Measurements from ENCODE around the gene SCTR.
A peak's percentile ranks its signal among the peaks of the same experiment; 100 is the strongest.
"Not testable (repeated sequence)": the region's sequence is repeated elsewhere in the genome, so short reads cannot be mapped to it uniquely, and the experiment has no call there.

Gene SCTR

DNA sequence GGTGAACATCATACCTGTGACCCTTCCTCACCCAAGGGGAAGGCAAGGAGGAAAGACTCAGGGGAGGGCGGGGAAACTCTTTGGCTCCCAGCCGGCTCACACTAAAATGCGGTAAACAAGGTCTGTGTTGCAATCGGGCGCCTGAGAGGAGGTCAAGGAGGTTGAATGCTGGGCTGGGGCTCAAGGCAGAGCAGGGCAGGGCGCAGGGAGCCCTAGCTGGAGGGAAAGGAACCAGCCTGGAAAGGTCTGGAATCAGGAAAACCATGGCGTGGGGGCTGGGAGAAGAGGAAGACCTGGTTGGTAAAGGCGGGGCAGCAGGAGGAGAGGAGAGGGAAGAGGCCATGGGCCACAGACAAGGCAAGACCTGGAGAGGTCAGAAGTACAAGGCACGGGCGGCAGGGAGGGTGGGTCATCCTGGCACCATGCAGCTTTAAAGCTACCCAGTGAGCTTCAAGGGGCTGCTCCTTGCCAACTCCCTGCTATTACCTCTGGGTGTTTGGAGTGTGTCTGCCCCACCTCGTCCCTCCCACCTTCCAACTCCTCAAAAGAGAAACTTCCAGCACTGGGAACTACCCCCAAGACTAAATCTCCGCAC, 97.4 kb downstream of the SCTR start:
- no peak for DNase-seq

GRCh38 chr2:119426396-119426675, 97.9 kb downstream of the SCTR start:
- DNase-seq, result no peak

DNA sequence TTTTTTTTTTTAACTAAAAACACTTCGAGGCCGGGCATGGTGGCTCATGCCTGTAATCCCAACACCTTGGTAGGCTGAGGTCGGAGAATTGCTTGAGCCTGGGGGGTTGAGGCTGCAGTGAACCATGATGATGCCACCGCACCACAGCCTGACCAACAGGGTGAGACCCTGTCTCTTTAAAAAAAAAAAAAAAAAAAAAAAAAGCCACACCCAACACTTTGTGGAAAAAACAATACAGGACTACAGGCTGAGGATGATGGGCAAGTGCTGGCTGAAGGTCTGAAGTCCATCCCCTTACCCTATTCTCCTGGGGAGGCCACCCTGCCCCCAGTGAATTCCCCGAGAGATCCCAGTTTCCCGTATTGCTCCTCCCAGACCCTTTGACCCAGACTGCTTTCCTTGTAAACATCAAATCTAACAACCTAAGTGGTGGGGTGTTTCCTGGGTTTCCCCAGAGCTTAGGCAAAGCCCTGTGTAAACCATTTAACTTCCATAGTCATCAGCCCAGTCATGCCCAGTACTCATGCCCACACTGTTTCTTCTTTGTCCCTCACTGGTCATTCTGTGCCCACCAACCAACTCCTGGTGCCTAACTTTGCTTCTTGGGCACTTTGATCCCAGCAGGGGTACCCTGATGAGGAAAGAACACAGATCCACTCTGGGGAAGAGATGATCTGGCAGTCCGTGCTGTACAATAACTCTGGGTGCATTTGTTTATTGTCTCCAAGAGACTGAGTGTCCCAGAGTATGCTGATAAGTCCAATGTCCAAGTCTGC, 98.5 kb downstream of the SCTR start:
- no peak for DNase-seq

GRCh38 chr2:119425119-119425405, 99.2 kb downstream of the SCTR start:
- DNase-seq, result no peak

- DNase-seq, result no peak
Observed at GRCh38 chr2:119424284-119425118, 99.8 kb downstream of the SCTR start.

GRCh38 chr2:119423811-119424210, 100.5 kb downstream of the SCTR start:
- DNase-seq, result no peak

DNA sequence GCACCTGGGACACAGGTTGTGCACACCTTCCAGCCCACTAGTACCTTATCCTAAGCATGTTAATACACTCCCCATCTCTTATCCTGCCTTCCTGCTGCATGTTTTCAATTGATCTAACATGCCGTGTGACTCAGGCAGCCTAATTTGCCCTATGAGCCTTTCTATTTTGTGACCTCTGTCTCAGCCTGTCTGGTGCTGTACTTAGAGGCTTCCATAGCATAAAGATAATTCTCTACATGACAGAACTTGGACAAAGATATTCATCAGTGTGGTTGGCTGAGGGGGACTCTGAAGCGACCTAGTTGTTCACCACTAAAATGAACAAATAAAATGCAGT, 101.2 kb downstream of the SCTR start:
- no peak for DNase-seq

DNA sequence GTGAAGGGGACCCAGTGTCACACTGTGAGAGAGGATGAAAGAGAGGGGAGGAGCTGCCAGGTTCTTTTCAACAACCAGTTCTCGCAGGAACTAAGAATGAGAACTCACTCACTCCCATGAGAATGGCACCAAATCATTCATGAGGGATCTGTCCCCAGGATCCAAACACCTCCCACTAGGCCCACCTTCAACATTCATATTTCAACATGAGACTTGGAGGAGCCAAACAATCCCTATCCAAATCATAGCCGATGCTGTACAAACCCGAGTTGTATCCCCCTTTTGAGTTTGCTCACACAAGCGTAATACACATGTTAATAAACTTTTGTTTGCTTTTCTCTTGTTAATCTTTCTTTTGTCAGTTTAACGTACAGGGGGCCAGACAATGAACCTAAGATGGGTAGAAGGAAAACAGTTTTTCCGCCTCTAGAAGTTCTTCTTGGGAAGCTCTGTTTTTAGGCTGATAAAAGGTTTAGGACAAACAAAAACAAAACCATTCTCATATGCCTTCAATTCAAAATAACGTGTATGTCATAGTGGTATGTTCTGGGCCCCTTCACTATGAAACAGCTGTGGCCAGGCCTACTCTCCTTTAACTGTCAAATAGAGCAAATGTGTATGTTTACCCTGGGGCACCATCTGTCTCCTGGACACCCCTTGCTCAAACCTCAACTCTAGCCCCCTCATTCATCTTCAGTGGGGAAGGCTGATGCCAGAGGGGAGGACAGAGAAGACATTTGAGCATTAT, 101.7 kb downstream of the SCTR start:
- DNase-seq, result no peak

GRCh38 chr2:119421741-119422140, 102.5 kb downstream of the SCTR start:
- no peak for DNase-seq

DNA sequence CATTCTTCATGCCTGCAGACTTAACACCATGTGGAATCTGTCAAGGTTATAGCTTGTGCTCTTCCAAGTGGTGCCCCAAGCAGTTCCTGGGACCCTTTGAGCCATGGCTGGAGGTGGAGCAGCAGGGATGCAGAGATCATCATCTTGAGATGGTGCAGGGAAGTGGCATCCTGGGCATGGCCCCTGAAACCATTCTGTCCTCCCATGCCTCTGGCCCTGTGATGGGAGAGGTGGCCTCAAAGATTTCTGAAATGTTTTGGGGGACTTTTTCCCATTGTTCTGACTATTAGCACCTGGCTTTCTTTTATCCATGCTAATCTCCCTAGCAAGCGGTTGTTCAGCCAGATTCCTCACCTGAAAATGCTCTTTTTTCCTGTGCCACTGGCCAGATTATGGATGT, 103.0 kb downstream of the SCTR start:
- DNase-seq, result no peak

GRCh38 chr2:119419803-119420508, 104.3 kb downstream of the SCTR start:
- DNase-seq, result no peak

GRCh38 chr2:119419065-119419464, 105.2 kb downstream of the SCTR start:
- no peak for DNase-seq

DNA sequence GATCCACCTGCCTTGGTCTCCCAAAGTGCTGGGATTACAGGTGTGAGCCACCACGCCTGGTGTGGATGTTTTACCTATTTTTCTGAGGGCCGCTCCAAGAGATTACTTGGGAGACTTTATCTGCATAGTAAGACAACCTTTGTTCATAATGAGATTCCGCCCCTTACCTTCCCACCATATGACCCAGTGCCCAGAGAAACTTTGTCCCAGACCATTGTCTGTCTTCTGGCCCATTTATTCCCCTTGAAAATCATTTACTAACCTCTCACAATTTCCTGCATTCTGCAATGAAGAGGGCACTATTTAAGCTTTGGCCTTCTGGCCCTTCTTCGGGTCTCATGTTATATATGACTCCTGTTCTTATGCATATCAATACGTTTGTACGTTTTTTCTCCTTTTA, 106.4 kb downstream of the SCTR start:
- no peak for DNase-seq

DNA sequence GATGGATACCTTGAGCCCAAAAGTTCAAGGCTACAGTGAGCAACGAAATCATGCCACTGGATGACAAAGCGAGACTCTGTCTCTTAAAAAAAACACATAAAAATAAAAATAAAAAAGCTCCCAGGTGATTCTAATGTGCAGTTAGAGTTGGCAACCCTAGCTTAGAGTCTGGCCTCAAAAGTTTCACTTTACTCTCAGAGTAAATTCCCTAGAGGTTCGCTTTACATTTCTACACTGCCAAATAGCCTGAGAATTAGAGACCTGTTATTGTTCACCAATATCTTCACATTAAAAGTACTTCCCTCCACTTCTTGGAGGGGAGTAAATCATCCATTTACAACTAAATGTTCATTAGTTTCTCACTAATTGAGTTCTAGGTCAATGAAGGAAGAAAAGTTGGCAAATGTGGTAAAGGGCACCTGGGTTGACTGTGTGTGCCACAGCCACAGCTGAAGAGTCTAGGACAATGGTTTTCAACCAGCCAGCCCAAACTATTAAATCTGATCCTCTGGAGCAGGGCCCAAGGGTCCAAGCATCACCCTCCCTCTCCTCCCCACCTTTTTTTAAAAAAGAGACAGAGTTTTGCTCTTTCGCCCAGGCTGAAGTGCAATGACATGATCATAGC, 107.9 kb downstream of the SCTR start:
- DNase-seq, result no peak

DNA sequence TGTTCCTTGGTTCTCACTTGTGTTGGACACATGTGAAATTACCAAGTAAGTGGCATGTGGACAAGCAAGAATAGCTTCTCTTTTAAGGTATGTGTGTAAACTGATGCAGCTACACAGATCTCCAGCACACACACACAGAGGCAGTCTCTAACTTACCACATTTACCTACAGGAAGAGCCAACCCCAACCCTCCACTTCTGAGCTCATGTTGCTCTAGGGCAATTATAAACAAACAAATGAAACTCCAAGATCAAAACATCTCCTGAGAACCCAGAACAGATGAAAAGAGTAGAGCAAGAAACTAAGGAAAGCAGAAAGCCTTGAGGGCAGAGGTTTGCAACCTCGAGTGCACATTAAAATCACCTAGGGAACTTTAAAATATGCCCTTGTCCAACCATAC, 108.7 kb downstream of the SCTR start:
- DNase-seq, result peak in 1 of 5 experiments; percentile 61

- DNase-seq, result peak in 1 of 5 experiments; percentile 10
Observed at GRCh38 chr2:119414894-119415293, 109.4 kb downstream of the SCTR start.

DNA sequence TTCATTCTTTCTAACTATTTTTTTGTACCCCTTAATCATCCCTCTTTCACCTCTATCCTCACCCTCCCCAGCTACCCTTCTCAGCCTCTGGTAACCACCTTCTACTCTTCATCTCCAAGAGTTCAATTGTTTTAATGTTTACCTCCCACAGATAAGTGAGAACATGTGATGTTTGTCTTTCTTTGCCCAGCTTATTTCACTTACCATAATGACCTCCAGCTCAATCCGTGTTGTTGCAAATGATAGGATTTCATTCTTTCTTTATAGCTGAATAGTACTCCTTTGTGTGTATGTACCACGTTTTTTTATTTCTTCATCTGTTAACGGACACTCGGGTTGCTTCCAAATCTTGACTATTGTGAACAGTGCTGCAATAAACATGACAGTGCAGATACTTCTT, 114.8 kb downstream of the SCTR start:
- DNase-seq, result no peak

DNA sequence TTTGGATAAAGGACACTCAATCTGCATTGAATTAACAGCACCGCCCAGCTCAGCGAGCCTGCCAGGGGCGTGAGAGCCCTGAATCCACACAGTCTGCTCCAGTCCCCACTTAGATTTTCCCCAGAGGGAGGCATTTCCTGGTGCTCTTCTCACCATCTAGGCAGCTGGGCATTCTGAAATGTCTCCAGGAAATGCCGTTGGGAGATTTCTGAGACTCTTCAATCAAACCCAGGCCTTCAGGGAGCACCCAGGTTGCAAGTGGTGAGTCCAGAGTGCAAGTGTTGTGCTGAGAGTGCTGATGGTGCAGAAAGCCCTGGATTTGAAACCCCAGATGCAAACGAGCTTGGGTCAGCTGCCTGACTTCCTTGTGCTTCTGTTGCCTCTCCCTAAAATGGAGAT, 116.1 kb downstream of the SCTR start:
- no peak for DNase-seq

- peak in 2 of 5 experiments; percentile 2 to 41 for DNase-seq
Observed at GRCh38 chr2:119407430-119408220, 116.7 kb downstream of the SCTR start.

GRCh38 chr2:119405151-119405550, 119.1 kb downstream of the SCTR start:
- no peak for DNase-seq

GRCh38 chr2:119403618-119404017, 120.7 kb downstream of the SCTR start:
- not testable (repeated sequence) for DNase-seq

Measured in T-helper 2 cell (primary cell).